Measurements from ENCODE around the gene CFAP251.

Gene CFAP251

DNA sequence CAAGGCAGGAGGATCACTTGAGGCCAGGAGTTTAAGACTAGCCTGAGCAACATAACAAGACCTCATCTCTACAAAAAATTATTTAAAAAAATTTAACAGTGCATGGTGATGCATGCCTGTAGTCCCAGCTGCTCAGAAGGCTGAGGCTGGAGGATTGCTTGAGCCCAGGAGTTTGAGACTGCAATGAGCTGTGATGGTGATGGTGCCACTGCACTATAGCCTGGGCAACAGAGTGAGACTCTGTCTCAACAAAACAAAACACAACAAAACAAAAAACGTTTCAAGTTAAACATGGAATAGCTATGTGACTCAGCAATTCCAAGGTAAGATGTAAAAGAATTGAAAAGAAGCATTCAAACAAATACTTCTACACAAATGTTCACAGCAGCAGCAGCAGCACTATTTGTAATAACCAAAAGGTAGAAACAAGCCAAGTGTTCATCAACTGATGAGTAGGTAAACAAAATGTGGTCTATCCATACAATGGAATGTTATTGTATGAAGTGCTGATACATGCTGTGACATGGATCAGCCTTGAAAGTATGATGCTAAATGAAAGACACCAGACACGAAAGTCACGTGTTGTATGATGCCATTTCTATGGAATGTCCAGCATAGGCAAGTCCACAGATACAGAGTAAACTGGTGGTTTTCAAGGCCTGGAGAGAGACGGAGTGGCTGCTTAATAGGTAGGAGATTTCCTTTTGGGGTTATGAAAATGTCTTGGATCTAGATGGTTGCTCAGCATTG, 31.4 kb downstream of the CFAP251 start:
- DNase-seq (ENCODE audit: low spot score) = no peak

DNA sequence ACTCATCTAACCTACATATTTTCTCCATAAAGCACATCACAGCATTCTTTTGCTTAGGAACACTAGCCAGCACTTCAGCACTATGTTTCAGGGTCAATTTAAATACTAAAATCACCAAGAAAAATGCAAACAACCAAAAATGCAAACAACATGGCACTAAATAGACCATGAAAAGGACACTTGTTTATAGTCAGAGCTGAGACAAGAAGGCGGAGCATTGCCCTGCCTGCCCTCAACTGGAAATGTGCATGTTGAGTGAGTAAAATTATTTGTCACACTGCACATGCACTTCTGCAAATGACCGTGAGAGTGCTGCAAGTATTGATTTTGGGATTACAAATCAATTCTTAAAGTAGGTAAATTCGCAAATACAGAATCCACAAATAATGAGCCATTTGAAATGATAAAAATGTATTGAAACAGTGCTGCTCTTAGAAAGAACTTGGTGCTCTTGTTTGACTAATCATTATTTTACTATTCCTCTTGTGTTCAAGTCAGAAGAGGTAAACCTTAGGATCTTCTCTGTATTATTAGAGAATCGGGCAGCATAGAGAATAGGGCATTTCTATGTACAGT, 34.8 kb downstream of the CFAP251 start:
- no peak for DNase-seq (ENCODE audit: low spot score)

DNA sequence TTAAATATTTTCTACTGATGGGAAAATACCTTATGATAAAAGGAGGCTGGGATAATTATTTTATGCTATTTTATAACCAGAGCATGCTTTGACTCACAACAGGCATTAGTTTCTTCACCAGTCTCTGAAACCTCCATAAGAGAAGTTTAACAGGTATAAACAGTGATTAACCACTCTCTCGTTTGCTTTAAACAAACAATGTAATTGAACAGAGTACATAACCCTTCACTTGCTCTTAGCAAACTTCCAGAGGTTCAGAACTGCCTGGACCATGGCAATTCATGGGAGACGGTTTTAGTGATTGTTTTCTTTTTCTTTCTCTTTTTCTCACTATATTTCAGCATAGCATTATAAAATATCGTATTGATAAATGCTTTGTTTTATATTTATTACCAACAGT, 35.3 kb downstream of the CFAP251 start:
- no peak for DNase-seq (ENCODE audit: low spot score)

- no peak for DNase-seq (ENCODE audit: low spot score)
These were observed 37.2 kb downstream of the CFAP251 start for GRCh38 chr12:121955258-121956237.

- no peak for DNase-seq (ENCODE audit: low spot score)
These were observed 39.6 kb downstream of the CFAP251 start for GRCh38 chr12:121957861-121958515.

DNA sequence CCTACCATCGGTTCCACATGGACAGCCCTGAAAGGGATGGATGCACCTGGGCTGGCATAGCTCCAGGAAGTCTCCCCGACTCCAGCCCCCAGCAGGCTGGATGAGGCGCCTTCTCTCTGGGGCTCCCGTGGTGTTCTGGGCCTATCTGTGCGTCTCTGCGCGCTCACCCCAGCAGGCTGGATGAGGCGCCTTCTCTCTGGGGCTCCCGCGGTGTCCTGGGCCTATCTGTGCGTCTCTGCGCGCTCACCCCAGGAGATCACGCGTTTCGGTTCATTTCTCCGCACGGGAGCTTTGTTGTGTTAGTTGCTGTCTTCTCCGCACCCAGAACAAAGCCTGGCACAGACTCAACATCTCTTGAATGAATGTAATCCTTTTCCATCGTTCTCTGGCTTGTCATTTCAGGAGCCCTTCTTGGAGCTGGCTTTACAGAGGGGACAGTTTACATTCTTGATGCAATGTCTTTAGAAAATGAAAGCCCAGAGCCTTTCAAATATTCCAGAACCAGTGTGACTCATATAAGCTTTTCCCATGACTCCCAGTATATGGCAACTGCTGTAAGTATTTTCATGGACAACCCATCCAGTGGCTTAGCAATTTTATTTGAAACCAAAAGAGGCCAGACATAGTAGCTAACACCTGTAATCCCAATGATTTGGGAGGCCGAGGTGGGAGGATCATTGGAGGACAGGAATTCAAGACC, 40.3 kb downstream of the CFAP251 start:
- DNase-seq (ENCODE audit: low spot score) = no peak

DNA sequence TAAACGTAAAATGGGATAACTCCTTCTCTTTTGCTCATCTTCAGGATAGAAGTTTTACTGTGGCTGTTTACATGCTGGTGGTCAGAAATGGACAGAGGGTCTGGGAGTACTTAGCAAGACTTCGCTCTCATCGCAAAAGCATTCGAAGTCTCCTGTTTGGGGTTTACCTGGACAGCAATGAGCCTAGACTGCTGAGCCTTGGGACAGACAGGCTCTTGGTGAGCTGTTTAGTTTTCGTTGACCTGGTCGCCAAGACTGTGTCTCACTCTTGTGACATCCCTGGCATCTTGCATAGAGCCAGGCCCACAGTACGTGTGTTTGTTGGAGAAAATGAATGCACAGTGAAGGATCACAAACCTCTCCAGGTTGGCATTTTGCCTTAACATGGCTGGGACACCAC, 42.1 kb downstream of the CFAP251 start:
- DNase-seq (ENCODE audit: low spot score) = no peak

- DNase-seq (ENCODE audit: low spot score) = no peak
These were observed 42.9 kb downstream of the CFAP251 start for GRCh38 chr12:121961195-121961879.

- no peak for DNase-seq (ENCODE audit: low spot score)
These were observed 45.1 kb downstream of the CFAP251 start for GRCh38 chr12:121963341-121964018.

- DNase-seq (ENCODE audit: low spot score) = no peak
These were observed 46.6 kb downstream of the CFAP251 start for GRCh38 chr12:121964813-121965643.

- DNase-seq (ENCODE audit: low spot score) = no peak
These were observed 48.6 kb downstream of the CFAP251 start for GRCh38 chr12:121966959-121967358.

DNA sequence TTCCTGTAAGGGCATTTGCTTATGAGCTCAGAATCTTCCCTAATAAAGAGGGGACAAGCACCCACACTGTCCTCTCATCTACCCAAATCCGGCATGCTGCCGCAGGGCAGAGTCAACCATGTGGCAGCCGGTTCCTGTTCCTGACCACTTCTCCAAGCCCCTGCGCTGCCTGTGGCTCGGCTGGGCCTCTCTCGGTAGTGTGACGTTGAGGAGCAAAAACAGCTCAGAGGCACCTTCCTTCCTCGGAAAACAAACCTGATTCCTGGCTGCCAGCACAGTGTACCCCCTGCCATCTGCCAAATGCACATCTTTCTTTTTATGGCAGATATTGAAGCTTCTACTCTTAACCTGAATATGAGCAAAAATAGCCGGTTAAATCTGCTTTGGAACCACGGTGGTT, 50.5 kb downstream of the CFAP251 start:
- no peak for DNase-seq (ENCODE audit: low spot score)

- no peak for DNase-seq (ENCODE audit: low spot score)
These were observed 51.3 kb downstream of the CFAP251 start for GRCh38 chr12:121969726-121970125.

- no peak for DNase-seq (ENCODE audit: low spot score)
These were observed 52.3 kb downstream of the CFAP251 start for GRCh38 chr12:121970581-121971300.

DNA sequence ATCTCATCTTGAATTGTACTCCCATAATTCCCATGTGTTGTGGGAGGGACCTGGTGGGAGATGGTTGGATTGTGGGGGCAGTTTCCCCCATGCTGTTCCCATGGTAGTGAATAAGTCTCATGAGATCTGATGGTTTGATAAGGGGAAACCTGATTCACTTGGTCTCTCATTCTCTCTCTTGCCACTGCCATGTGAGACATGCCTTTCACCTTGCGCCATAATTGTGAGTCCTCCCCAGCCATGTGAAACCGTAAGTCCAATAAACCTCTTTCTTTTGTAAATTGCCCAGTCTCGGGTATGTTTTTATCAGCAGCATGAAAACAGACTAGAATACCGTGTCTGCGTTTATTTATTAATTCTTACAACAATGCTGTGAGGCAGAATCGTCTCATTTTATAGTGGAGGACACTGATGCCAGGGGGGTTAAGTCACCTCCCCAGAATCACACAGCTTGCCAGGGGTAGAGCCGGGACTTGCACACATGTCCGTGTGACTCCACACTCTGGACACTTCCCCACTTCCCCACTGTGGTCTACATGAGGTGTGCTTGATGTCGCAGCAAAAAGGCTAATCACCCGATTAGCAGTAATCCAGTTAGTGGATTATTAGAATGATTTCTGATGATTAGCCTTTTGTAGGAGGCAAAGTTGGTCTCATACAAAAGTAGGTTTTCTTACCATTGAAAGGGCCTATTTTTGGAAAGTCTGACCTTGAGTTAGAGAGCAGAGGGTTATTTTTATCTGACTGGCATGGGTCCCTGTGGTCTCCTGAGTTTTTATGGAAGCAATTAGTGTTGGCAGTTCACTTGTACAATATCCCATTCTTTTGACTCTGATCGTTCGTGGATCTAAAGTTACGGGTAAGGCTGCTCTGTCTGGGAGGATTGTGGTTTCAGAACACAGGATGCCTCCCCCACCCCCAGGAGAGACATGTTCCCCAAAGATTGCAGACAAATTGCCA, 55.9 kb downstream of the CFAP251 start:
- no peak for DNase-seq (ENCODE audit: low spot score)

- DNase-seq (ENCODE audit: low spot score) = no peak
These were observed 56.6 kb downstream of the CFAP251 start for GRCh38 chr12:121975021-121975420.

GRCh38 chr12:121976950-121977349, 58.6 kb downstream of the CFAP251 start:
- no peak for DNase-seq (ENCODE audit: low spot score)
